GM23338 (cell line): ENCODE measurements around the gene YWHAH. TPM values are rescaled to one million over a fixed set of nuclear protein-coding genes. Genes with fewer than 3 reads are reported as not detected.

Source experiments
- ATAC-seq: fragments of 200-7000 bp; cut with Tn5 transposase; 3 replicates; pipeline ENCODE4 v1.9.1; 2020
- DNase-seq: peaks from one replicate; pipeline ENCODE4 v3.0.0-alpha.2; 2015; ENCODE audit warnings: low spot score
- H2AFZ ChIP-seq: fragments of 200-600 bp; sonication (generic); 2 replicates; pipeline ENCODE4 v1.8.0; 2016; ENCODE audit warnings: antibody characterized with exemption, mild to moderate bottlenecking, moderate library complexity
- H3F3A ChIP-seq: fragments of 200-600 bp; sonication (generic); replicated peaks from 2 replicates; pipeline ENCODE4 v1.8.0; 2017; ENCODE audit warnings: antibody characterized with exemption, mixed run types, low read depth
- H3K27ac ChIP-seq: fragments of 200-600 bp; sonication (generic); 2 replicates; pipeline ENCODE4 v1.6.1; 2016; ENCODE audit warnings: low read depth
- H3K27me3 ChIP-seq: fragments of 200-600 bp; sonication (generic); 2 replicates; pipeline ENCODE4 v1.8.0; 2016; ENCODE audit warnings: mild to moderate bottlenecking, mixed run types, moderate library complexity; ENCODE audit not compliant: insufficient read depth
- H3K36me3 ChIP-seq: fragments of 200-600 bp; sonication (generic); 2 replicates; pipeline ENCODE4 v1.8.0; 2016; ENCODE audit warnings: mild to moderate bottlenecking; ENCODE audit not compliant: insufficient read depth
- H3K4me1 ChIP-seq: fragments of 200-600 bp; sonication (generic); 2 replicates; pipeline ENCODE4 v1.8.0; 2016; ENCODE audit warnings: mild to moderate bottlenecking, moderate library complexity; ENCODE audit not compliant: insufficient read depth
- H3K4me2 ChIP-seq: fragments of 200-600 bp; sonication (generic); 2 replicates; pipeline ENCODE4 v1.7.1; 2017; ENCODE audit warnings: mixed run types
- H3K4me3 ChIP-seq: fragments of 200-600 bp; sonication (generic); 2 replicates; pipeline ENCODE4 v1.6.1; 2016; ENCODE audit warnings: mixed run types
- H3K79me2 ChIP-seq: fragments of 200-600 bp; sonication (generic); replicated peaks from 2 replicates; pipeline ENCODE4 v1.8.0; 2017; ENCODE audit warnings: mild to moderate bottlenecking; ENCODE audit not compliant: insufficient read depth
- H3K9me2 ChIP-seq: fragments of 200-600 bp; sonication (generic); 2 replicates; pipeline ENCODE4 v1.8.0; 2017; ENCODE audit not compliant: insufficient read depth
- H4K20me1 ChIP-seq: fragments of 200-600 bp; sonication (generic); replicated peaks from 2 replicates; pipeline ENCODE4 v1.8.0; 2017; ENCODE audit warnings: mild to moderate bottlenecking; ENCODE audit not compliant: insufficient read depth
- H3K27ac Mint-ChIP-seq: 2 replicates; pipeline ENCODE4 v1.8.0; 2020; ENCODE audit warnings: inconsistent platforms, mild to moderate bottlenecking, moderate library complexity, mixed read lengths
- H3K27me3 Mint-ChIP-seq: 3 replicates; pipeline ENCODE4 v1.8.0; 2022; ENCODE audit warnings: low read depth, mild to moderate bottlenecking, moderate library complexity, mixed read lengths, inconsistent platforms; ENCODE audit not compliant: insufficient read depth, poor library complexity
- H3K36me3 Mint-ChIP-seq: 3 replicates; pipeline ENCODE4 v1.8.0; 2021; ENCODE audit warnings: low read depth, mild to moderate bottlenecking, inconsistent platforms, moderate library complexity, mixed read lengths
- H3K4me1 Mint-ChIP-seq: 3 replicates; pipeline ENCODE4 v1.8.0; 2020; ENCODE audit warnings: mild to moderate bottlenecking, inconsistent platforms, mixed read lengths
- H3K4me3 Mint-ChIP-seq: 3 replicates; pipeline ENCODE4 v1.8.0; 2021; ENCODE audit warnings: moderate library complexity, mild to moderate bottlenecking, inconsistent platforms, mixed read lengths
- H3K9me3 Mint-ChIP-seq: 3 replicates; pipeline ENCODE4 v1.8.0; 2020; ENCODE audit warnings: moderate library complexity, mild to moderate bottlenecking, inconsistent platforms, mixed read lengths
- CREB1 ChIP-seq: fragments of 250-450 bp; sonication (Bioruptor Pico); IDR thresholded peaks from 2 replicates; pipeline ENCODE4 v1.5.0; 2020; ENCODE audit warnings: low read depth, mild to moderate bottlenecking, moderate library complexity
- CTCF ChIP-seq, 2 experiments: fragments of 200-600 bp in 1 of 2; sonication (generic) in 1 of 2; conservative IDR thresholded peaks; 2 replicates each; pipeline versions ENCODE4 v1.5.1 to v1.6.1; 2016 to 2017; ENCODE audit warnings: antibody characterized with exemption in 2 of 2, low read depth in 2 of 2, mild to moderate bottlenecking in 2 of 2, moderate library complexity in 1 of 2
- ETS1 ChIP-seq: IDR thresholded peaks from 2 replicates; pipeline ENCODE4 v1.6.1; 2016; ENCODE audit warnings: antibody characterized with exemption
- EZH2 ChIP-seq: fragments of 200-600 bp; sonication (generic); IDR thresholded peaks from one replicate; pipeline ENCODE4 v1.8.0; 2017; ENCODE audit warnings: antibody characterized with exemption, mild to moderate bottlenecking, low read depth; ENCODE audit not compliant: unreplicated experiment
- EZH2phosphoT487 ChIP-seq: fragments of 200-600 bp; sonication (generic); IDR thresholded peaks from one replicate; pipeline ENCODE4 v1.8.1; 2018; ENCODE audit warnings: antibody characterized with exemption; ENCODE audit not compliant: unreplicated experiment
- JUNB ChIP-seq: IDR thresholded peaks from one replicate; pipeline ENCODE4 v1.6.1; 2016; ENCODE audit warnings: antibody characterized with exemption; ENCODE audit not compliant: unreplicated experiment
- NANOG ChIP-seq: IDR thresholded peaks from 2 replicates; pipeline ENCODE4 v1.6.1; 2016; ENCODE audit warnings: antibody characterized with exemption, borderline replicate concordance
- POLR2AphosphoS5 ChIP-seq: IDR thresholded peaks from 2 replicates; pipeline ENCODE4 v1.6.1; 2016; ENCODE audit warnings: antibody characterized with exemption, low read depth
- STAT1 ChIP-seq: IDR thresholded peaks from one replicate; pipeline ENCODE4 v1.6.1; 2016; ENCODE audit warnings: antibody characterized with exemption; ENCODE audit not compliant: unreplicated experiment
- ZNF114 ChIP-seq: fragments of 250-450 bp; sonication (Bioruptor Pico); IDR thresholded peaks from 2 replicates; pipeline ENCODE4 v1.5.0; 2020; ENCODE audit warnings: mild to moderate bottlenecking, moderate library complexity
- ZNF331 ChIP-seq: fragments of 250-450 bp; sonication (Bioruptor Pico); IDR thresholded peaks from 2 replicates; pipeline ENCODE4 v1.5.0; 2020; ENCODE audit warnings: low read depth, mild to moderate bottlenecking, moderate library complexity
- polyA plus RNA-seq: library from polyadenylated mRNA; unstranded; fragments of >200 nt; fragmentation: Nextera tagmentation; extraction: Ambion mirVana; gene quantifications from 2 replicates; pipeline ENCODE4 v1.2.1, GENCODE V29; 2016
- total RNA-seq: library from RNA; depleted of rRNA; stranded (reverse); fragments of >200 nt; shearing (Covaris generic); gene quantifications from 2 replicates; pipeline ENCODE4 v1.2.3, GENCODE V29; 2014
- TF ChIP-seq, protein P1 (sequence below): IDR thresholded peaks from one replicate; pipeline ENCODE4 v1.6.1; 2018; ENCODE audit warnings: antibody characterized with exemption; ENCODE audit not compliant: unreplicated experiment
- TF ChIP-seq, protein P2 (sequence below): fragments of 250-450 bp; sonication (Bioruptor Pico); IDR thresholded peaks from 2 replicates; pipeline ENCODE4 v1.5.0; 2020; ENCODE audit warnings: mild to moderate bottlenecking, moderate library complexity

The YWHAH gene
- total and polyA plus RNA-seq, 2 experiments from 2014 or later = 277 to 283 TPM

GRCh38 chr22:31926969-31927368 lies 17.4 kb upstream of the YWHAH start:
- H3F3A ChIP-seq = no peaks in the 10 kb centered on the region

More at GRCh38 chr22:31926969-31927368, 17.4 kb upstream of the YWHAH start:
- Mint-ChIP-seq H3K36me3 (no peaks in the 10 kb centered on the region), H3K27ac (no peak overlapping the region), H3K4me3 (no peak overlapping the region), H3K9me3 (no peaks in the 10 kb centered on the region), H3K27me3 (peaks cover 3% of the 10 kb centered on the region), H3K4me1 (no peaks in the 10 kb centered on the region)
- TF ChIP-seq NANOG = no peak
- no peak for TF ChIP-seq CTCF (conservative IDR thresholded peaks at IDR 0.05; ENCODE audit: low read depth in 2 of 2)
- TF ChIP-seq ZNF331 (CRISPR knock-in tag) = no peak
- TF ChIP-seq, protein P1, sequence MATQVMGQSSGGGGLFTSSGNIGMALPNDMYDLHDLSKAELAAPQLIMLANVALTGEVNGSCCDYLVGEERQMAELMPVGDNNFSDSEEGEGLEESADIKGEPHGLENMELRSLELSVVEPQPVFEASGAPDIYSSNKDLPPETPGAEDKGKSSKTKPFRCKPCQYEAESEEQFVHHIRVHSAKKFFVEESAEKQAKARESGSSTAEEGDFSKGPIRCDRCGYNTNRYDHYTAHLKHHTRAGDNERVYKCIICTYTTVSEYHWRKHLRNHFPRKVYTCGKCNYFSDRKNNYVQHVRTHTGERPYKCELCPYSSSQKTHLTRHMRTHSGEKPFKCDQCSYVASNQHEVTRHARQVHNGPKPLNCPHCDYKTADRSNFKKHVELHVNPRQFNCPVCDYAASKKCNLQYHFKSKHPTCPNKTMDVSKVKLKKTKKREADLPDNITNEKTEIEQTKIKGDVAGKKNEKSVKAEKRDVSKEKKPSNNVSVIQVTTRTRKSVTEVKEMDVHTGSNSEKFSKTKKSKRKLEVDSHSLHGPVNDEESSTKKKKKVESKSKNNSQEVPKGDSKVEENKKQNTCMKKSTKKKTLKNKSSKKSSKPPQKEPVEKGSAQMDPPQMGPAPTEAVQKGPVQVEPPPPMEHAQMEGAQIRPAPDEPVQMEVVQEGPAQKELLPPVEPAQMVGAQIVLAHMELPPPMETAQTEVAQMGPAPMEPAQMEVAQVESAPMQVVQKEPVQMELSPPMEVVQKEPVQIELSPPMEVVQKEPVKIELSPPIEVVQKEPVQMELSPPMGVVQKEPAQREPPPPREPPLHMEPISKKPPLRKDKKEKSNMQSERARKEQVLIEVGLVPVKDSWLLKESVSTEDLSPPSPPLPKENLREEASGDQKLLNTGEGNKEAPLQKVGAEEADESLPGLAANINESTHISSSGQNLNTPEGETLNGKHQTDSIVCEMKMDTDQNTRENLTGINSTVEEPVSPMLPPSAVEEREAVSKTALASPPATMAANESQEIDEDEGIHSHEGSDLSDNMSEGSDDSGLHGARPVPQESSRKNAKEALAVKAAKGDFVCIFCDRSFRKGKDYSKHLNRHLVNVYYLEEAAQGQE = no peak
- TF ChIP-seq, protein P2, sequence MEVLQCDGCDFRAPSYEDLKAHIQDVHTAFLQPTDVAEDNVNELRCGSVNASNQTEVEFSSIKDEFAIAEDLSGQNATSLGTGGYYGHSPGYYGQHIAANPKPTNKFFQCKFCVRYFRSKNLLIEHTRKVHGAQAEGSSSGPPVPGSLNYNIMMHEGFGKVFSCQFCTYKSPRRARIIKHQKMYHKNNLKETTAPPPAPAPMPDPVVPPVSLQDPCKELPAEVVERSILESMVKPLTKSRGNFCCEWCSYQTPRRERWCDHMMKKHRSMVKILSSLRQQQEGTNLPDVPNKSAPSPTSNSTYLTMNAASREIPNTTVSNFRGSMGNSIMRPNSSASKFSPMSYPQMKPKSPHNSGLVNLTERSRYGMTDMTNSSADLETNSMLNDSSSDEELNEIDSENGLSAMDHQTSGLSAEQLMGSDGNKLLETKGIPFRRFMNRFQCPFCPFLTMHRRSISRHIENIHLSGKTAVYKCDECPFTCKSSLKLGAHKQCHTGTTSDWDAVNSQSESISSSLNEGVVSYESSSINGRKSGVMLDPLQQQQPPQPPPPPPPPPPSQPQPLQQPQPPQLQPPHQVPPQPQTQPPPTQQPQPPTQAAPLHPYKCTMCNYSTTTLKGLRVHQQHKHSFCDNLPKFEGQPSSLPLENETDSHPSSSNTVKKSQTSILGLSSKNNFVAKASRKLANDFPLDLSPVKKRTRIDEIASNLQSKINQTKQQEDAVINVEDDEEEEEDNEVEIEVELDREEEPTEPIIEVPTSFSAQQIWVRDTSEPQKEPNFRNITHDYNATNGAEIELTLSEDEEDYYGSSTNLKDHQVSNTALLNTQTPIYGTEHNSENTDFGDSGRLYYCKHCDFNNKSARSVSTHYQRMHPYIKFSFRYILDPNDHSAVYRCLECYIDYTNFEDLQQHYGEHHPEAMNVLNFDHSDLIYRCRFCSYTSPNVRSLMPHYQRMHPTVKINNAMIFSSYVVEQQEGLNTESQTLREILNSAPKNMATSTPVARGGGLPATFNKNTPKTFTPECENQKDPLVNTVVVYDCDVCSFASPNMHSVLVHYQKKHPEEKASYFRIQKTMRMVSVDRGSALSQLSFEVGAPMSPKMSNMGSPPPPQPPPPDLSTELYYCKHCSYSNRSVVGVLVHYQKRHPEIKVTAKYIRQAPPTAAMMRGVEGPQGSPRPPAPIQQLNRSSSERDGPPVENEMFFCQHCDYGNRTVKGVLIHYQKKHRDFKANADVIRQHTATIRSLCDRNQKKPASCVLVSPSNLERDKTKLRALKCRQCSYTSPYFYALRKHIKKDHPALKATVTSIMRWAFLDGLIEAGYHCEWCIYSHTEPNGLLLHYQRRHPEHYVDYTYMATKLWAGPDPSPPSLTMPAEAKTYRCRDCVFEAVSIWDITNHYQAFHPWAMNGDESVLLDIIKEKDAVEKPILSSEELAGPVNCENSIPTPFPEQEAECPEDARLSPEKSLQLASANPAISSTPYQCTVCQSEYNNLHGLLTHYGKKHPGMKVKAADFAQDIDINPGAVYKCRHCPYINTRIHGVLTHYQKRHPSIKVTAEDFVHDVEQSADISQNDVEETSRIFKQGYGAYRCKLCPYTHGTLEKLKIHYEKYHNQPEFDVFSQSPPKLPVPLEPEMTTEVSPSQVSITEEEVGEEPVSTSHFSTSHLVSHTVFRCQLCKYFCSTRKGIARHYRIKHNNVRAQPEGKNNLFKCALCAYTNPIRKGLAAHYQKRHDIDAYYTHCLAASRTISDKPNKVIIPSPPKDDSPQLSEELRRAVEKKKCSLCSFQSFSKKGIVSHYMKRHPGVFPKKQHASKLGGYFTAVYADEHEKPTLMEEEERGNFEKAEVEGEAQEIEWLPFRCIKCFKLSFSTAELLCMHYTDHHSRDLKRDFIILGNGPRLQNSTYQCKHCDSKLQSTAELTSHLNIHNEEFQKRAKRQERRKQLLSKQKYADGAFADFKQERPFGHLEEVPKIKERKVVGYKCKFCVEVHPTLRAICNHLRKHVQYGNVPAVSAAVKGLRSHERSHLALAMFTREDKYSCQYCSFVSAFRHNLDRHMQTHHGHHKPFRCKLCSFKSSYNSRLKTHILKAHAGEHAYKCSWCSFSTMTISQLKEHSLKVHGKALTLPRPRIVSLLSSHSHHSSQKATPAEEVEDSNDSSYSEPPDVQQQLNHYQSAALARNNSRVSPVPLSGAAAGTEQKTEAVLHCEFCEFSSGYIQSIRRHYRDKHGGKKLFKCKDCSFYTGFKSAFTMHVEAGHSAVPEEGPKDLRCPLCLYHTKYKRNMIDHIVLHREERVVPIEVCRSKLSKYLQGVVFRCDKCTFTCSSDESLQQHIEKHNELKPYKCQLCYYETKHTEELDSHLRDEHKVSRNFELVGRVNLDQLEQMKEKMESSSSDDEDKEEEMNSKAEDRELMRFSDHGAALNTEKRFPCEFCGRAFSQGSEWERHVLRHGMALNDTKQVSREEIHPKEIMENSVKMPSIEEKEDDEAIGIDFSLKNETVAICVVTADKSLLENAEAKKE (CRISPR knock-in tag) = no peak
- TF ChIP-seq JUNB = no peak
- no peak for TF ChIP-seq STAT1
- TF ChIP-seq EZH2phosphoT487 = no peak
- no peak for TF ChIP-seq EZH2
- TF ChIP-seq POLR2AphosphoS5 = no peak
- no peak for TF ChIP-seq CREB1 (CRISPR knock-in tag)
- no peak for TF ChIP-seq ETS1
- TF ChIP-seq ZNF114 (CRISPR knock-in tag) = no peak
- Histone ChIP-seq H2AFZ (no peak overlapping the region), H3K79me2 (no peaks in the 10 kb centered on the region), H3K4me1 (peaks cover 4% of the 10 kb centered on the region), H3K27ac (no peak overlapping the region), H3K27me3 (no peaks in the 10 kb centered on the region), H3K9me2 (0 out of 2 replicates have a peak, but pooled peaks cover 5% of the 10 kb centered on the region), H3K36me3 (no peaks in the 10 kb centered on the region), H3K4me2 (no peak overlapping the region), H3K4me3 (no peak overlapping the region), H4K20me1 (no peaks in the 10 kb centered on the region)
- ATAC-seq (peak; percentile 97), DNase-seq (peak; percentile 74)
